Measurements from ENCODE around the gene ALK. TPM values are rescaled to one million over a fixed set of nuclear protein-coding genes. Genes with fewer than 3 reads are reported as not detected.

ALK gene
- total and polyA plus RNA-seq, 2 experiments from 2014 or later, result 0.35 TPM; not detected in 1

- H3K36me3 Mint-ChIP-seq (ENCODE audit: low read depth), result no peaks in the 10 kb centered on the region
- no peak for TF ChIP-seq CREB1 (CRISPR knock-in tag; IDR thresholded peaks at IDR 0.05; ENCODE audit: low read depth)
Observed at GRCh38 chr2:29417630-29418029, 503.8 kb downstream of the ALK start.

GRCh38 chr2:29412197-29412925 lies 509.0 kb downstream of the ALK start:
- DNase-seq (ENCODE audit: low spot score), result no peak
- Histone ChIP-seq H4K20me1 (replicated peaks; ENCODE audit: insufficient read depth) (no peaks in the 10 kb centered on the region), H3K4me2 (no peak overlapping the region), H3K79me2 (replicated peaks; ENCODE audit: insufficient read depth) (no peaks in the 10 kb centered on the region), H2AFZ (no peak overlapping the region), H3K9me2 (ENCODE audit: insufficient read depth) (peaks cover 7% of the 10 kb centered on the region; the same call in 1 of the 2 replicates), H3F3A (replicated peaks; ENCODE audit: low read depth) (no peaks in the 10 kb centered on the region), H3K4me3 (no peak overlapping the region), H3K4me1 (ENCODE audit: insufficient read depth) (no peaks in the 10 kb centered on the region), H3K27me3 (ENCODE audit: insufficient read depth) (no peaks in the 10 kb centered on the region), H3K27ac (ENCODE audit: low read depth) (no peak overlapping the region), H3K36me3 (ENCODE audit: insufficient read depth) (no peaks in the 10 kb centered on the region)
- Mint-ChIP-seq H3K27me3 (ENCODE audit: insufficient read depth, low read depth, poor library complexity) (no peaks in the 10 kb centered on the region), H3K9me3 (no peaks in the 10 kb centered on the region), H3K27ac (no peak overlapping the region), H3K4me1 (no peaks in the 10 kb centered on the region), H3K36me3 (ENCODE audit: low read depth) (no peaks in the 10 kb centered on the region), H3K4me3 (no peak overlapping the region)
- ATAC-seq, result no peak
- TF ChIP-seq ZNF114 (CRISPR knock-in tag; IDR thresholded peaks at IDR 0.05) (no peak), EZH2 (IDR thresholded peaks at IDR 0.05; ENCODE audit: low read depth, unreplicated experiment) (no peak), CREB1 (CRISPR knock-in tag; IDR thresholded peaks at IDR 0.05; ENCODE audit: low read depth) (no peak), STAT1 (IDR thresholded peaks at IDR 0.05; ENCODE audit: unreplicated experiment) (no peak), REST (IDR thresholded peaks at IDR 0.05; ENCODE audit: unreplicated experiment) (no peak), JUNB (IDR thresholded peaks at IDR 0.05; ENCODE audit: unreplicated experiment) (no peak), NANOG (IDR thresholded peaks at IDR 0.05; ENCODE audit: borderline replicate concordance) (no peak), EZH2phosphoT487 (IDR thresholded peaks at IDR 0.05; ENCODE audit: unreplicated experiment) (no peak), POLR2AphosphoS5 (IDR thresholded peaks at IDR 0.05; ENCODE audit: low read depth) (no peak), ZNF331 (CRISPR knock-in tag; IDR thresholded peaks at IDR 0.05; ENCODE audit: low read depth) (no peak), ETS1 (IDR thresholded peaks at IDR 0.05) (no peak)

More at GRCh38 chr2:29417630-29418029, 503.8 kb downstream of the ALK start:
- Mint-ChIP-seq H3K4me1 (peaks cover 4% of the 10 kb centered on the region), H3K4me3 (no peak overlapping the region), H3K27ac (no peak overlapping the region), H3K27me3 (ENCODE audit: insufficient read depth, low read depth, poor library complexity) (no peaks in the 10 kb centered on the region), H3K9me3 (no peaks in the 10 kb centered on the region)
- Histone ChIP-seq H4K20me1 (replicated peaks; ENCODE audit: insufficient read depth) (no peaks in the 10 kb centered on the region), H3K36me3 (ENCODE audit: insufficient read depth) (no peaks in the 10 kb centered on the region), H3K4me1 (ENCODE audit: insufficient read depth) (peaks cover 11% of the 10 kb centered on the region; the same call in 1 of the 2 replicates), H2AFZ (no peak overlapping the region), H3K27ac (ENCODE audit: low read depth) (no peak overlapping the region), H3K4me2 (no peak overlapping the region), H3K9me2 (ENCODE audit: insufficient read depth) (no peaks in the 10 kb centered on the region), H3K4me3 (no peak overlapping the region), H3K79me2 (replicated peaks; ENCODE audit: insufficient read depth) (no peaks in the 10 kb centered on the region), H3F3A (replicated peaks; ENCODE audit: low read depth) (no peaks in the 10 kb centered on the region), H3K27me3 (ENCODE audit: insufficient read depth) (no peaks in the 10 kb centered on the region)
- no peak for DNase-seq (ENCODE audit: low spot score)
- ATAC-seq, result no peak
